H1 (cell line): ENCODE data around the gene CXCL1. TPM values are rescaled to one million over a fixed set of nuclear protein-coding genes. Genes with fewer than 3 reads are reported as not detected.

ENCODE experiments used
- CTCF ChIA-PET: fragments of 300-600 bp; sonication (Branson Sonifier 250); formaldehyde crosslinking; loops from one replicate; lab custom pipeline; 2021; ENCODE audit not compliant: partially characterized antibody; lab: Charles Lee
- POLR2A ChIA-PET: fragments of 300-600 bp; sonication (Branson Sonifier 250); formaldehyde crosslinking; loops from one replicate; lab custom pipeline; 2021; ENCODE audit warnings: inconsistent platforms; ENCODE audit not compliant: partially characterized antibody; lab: Charles Lee
- DNase-seq, 2 experiments: peaks; one replicate each; pipeline versions ENCODE4 v3.0.0 to v3.0.0-alpha.2; 2010 to 2022; ENCODE audit warnings: low spot score in 2 of 2, low read depth in 1 of 2, mixed read lengths in 1 of 2
- FAIRE-seq: peaks from 2 replicates; lab custom pipeline; 2011; peaks lifted over from hg19 to GRCh38; lab: Jason Lieb, UNC
- H2AFZ ChIP-seq: 2 replicates; pipeline ENCODE4 v1.8.1; 2012; ENCODE audit warnings: low read length, inconsistent platforms
- H2AK5ac ChIP-seq: 2 replicates; pipeline ENCODE4 v1.6.1; 2013; ENCODE audit warnings: low read depth, low read length
- H2BK120ac ChIP-seq: replicated peaks from 2 replicates; pipeline ENCODE3; 2013; ENCODE audit warnings: low read depth, low read length, inconsistent platforms
- H2BK12ac ChIP-seq: 2 replicates; pipeline ENCODE4 v1.6.1; 2013; ENCODE audit warnings: low read depth, low read length
- H2BK15ac ChIP-seq: 2 replicates; pipeline ENCODE4 v1.6.1; 2013; ENCODE audit warnings: low read length
- H2BK20ac ChIP-seq: 2 replicates; pipeline ENCODE4 v1.6.1; 2013; ENCODE audit warnings: low read length
- H2BK5ac ChIP-seq: 2 replicates; pipeline ENCODE4 v1.6.1; 2013; ENCODE audit warnings: low read depth, low read length
- H3K14ac ChIP-seq: 2 replicates; pipeline ENCODE4 v1.6.1; 2013; ENCODE audit warnings: inconsistent platforms; ENCODE audit not compliant: insufficient read length
- H3K18ac ChIP-seq: 2 replicates; pipeline ENCODE4 v1.6.1; 2013; ENCODE audit warnings: low read length; ENCODE audit errors: extremely low read depth
- H3K23ac ChIP-seq: 2 replicates; pipeline ENCODE4 v1.6.1; 2013; ENCODE audit warnings: inconsistent platforms; ENCODE audit not compliant: insufficient read length
- H3K23me2 ChIP-seq: 2 replicates; pipeline ENCODE4 v1.6.1; 2013; ENCODE audit warnings: low read depth, low read length
- H3K27ac ChIP-seq: 2 replicates; pipeline ENCODE4 v1.6.1; 2011; ENCODE audit warnings: low read depth, low read length, inconsistent platforms
- H3K27me3 ChIP-seq, 4 experiments: replicated peaks in 1 of 4; 1 replicate in 1 of 4; 2 replicates in 3 of 4; pipeline versions ENCODE4 v1.6.1 to v1.8.1; 2011 to 2013; ENCODE audit warnings: low read length in 3 of 4, mild to moderate bottlenecking in 3 of 4, inconsistent platforms in 2 of 4, mixed read lengths in 2 of 4, moderate library complexity in 1 of 4; ENCODE audit not compliant: control insufficient read depth in 3 of 4, insufficient read depth in 3 of 4; ENCODE audit errors: extremely low read depth in 1 of 4
- H3K36me3 ChIP-seq, 4 experiments: 2 replicates each; pipeline versions ENCODE4 v1.6.1 to v1.8.1; 2011 to 2013; ENCODE audit warnings: mild to moderate bottlenecking in 4 of 4, low read length in 3 of 4, moderate library complexity in 2 of 4, control low read depth in 1 of 4, inconsistent platforms in 1 of 4; ENCODE audit not compliant: insufficient read depth in 4 of 4, control insufficient read depth in 2 of 4
- H3K4ac ChIP-seq: replicated peaks from 2 replicates; pipeline ENCODE3; 2013; ENCODE audit warnings: low read length, low read depth, mixed read lengths, inconsistent platforms; ENCODE audit not compliant: insufficient read length
- H3K4me1 ChIP-seq, 4 experiments: replicated peaks in 1 of 4; 1 replicate in 1 of 4; 2 replicates in 3 of 4; pipeline versions ENCODE4 v1.6.1 to v1.8.1; 2011 to 2013; ENCODE audit warnings: low read length in 3 of 4, inconsistent platforms in 2 of 4, mixed read lengths in 1 of 4; ENCODE audit not compliant: insufficient read depth in 4 of 4, control insufficient read depth in 3 of 4
- H3K4me2 ChIP-seq, 2 experiments: 2 replicates each; pipeline versions ENCODE4 v1.6.1 to v1.8.1; 2011 to 2013; ENCODE audit warnings: low read depth in 2 of 2, low read length in 2 of 2, control low read depth in 1 of 2, inconsistent platforms in 1 of 2, mild to moderate bottlenecking in 1 of 2; ENCODE audit not compliant: insufficient read depth in 1 of 2
- H3K4me3 ChIP-seq, 4 experiments: fragments of 200-600, 300-600 bp in 1 of 4; sonication (generic), shearing (Covaris generic), sonication (Bioruptor Twin) in 1 of 4; 2 replicates each; pipeline versions ENCODE4 v1.5.1 to v1.8.1; 2011 to 2016; ENCODE audit warnings: low read length in 4 of 4, low read depth in 3 of 4, control low read depth in 2 of 4, inconsistent platforms in 2 of 4, mild to moderate bottlenecking in 2 of 4, mixed read lengths in 1 of 4, moderate library complexity in 1 of 4; ENCODE audit not compliant: insufficient read depth in 2 of 4; ENCODE audit errors: extremely low read depth in 1 of 4
- H3K56ac ChIP-seq: replicated peaks from 2 replicates; pipeline ENCODE3; 2013; ENCODE audit warnings: low read depth, mild to moderate bottlenecking, mixed read lengths, low read length, inconsistent platforms; ENCODE audit not compliant: insufficient read length
- H3K79me1 ChIP-seq: 2 replicates; pipeline ENCODE4 v1.6.1; 2013; ENCODE audit warnings: low read depth, low read length, control low read depth
- H3K79me2 ChIP-seq, 2 experiments: 2 replicates each; pipeline versions ENCODE4 v1.6.1 to v1.8.1; 2012 to 2013; ENCODE audit warnings: low read length in 2 of 2, mild to moderate bottlenecking in 2 of 2, inconsistent platforms in 1 of 2; ENCODE audit not compliant: insufficient read depth in 2 of 2, control insufficient read depth in 1 of 2
- H3K9ac ChIP-seq, 4 experiments: replicated peaks in 1 of 4; 1 replicate in 1 of 4; 2 replicates in 3 of 4; pipeline versions ENCODE4 v1.6.1 to v1.8.1; 2011 to 2013; ENCODE audit warnings: low read depth in 3 of 4, low read length in 3 of 4, control low read depth in 2 of 4, mild to moderate bottlenecking in 2 of 4, moderate library complexity in 2 of 4, inconsistent platforms in 1 of 4; ENCODE audit errors: extremely low read depth in 1 of 4
- H3K9me3 ChIP-seq, 2 experiments: 2 replicates each; pipeline versions ENCODE4 v1.6.1 to v1.8.1; 2012 to 2013; ENCODE audit warnings: mild to moderate bottlenecking in 2 of 2, moderate library complexity in 2 of 2, control low read depth in 1 of 2, inconsistent platforms in 1 of 2, low read depth in 1 of 2, low read length in 1 of 2, mixed read lengths in 1 of 2; ENCODE audit not compliant: insufficient read depth in 2 of 2
- H4K20me1 ChIP-seq, 2 experiments: replicated peaks in 1 of 2; 2 replicates each; pipeline versions ENCODE3 to v1.8.1; 2011 to 2013; ENCODE audit warnings: inconsistent platforms in 2 of 2, low read length in 2 of 2, mild to moderate bottlenecking in 1 of 2; ENCODE audit not compliant: insufficient read depth in 2 of 2, control insufficient read depth in 1 of 2
- H4K5ac ChIP-seq: 2 replicates; pipeline ENCODE4 v1.6.1; 2013; ENCODE audit warnings: low read length, low read depth, mixed read lengths, inconsistent platforms; ENCODE audit not compliant: insufficient read length
- H4K8ac ChIP-seq: 2 replicates; pipeline ENCODE4 v1.8.0; 2013; ENCODE audit warnings: mild to moderate bottlenecking, moderate library complexity, low read length, inconsistent platforms; ENCODE audit not compliant: insufficient read depth; ENCODE audit errors: extremely low read depth
- H4K91ac ChIP-seq: replicated peaks from 2 replicates; pipeline ENCODE3; 2013; ENCODE audit warnings: low read length, mixed read lengths, inconsistent platforms; ENCODE audit not compliant: insufficient read length
- ATF3 ChIP-seq: IDR thresholded peaks from 2 replicates; pipeline ENCODE4 v1.6.1; 2011; ENCODE audit warnings: low read depth, mild to moderate bottlenecking, low read length; ENCODE audit not compliant: insufficient read depth
- CTBP2 ChIP-seq: IDR thresholded peaks from 2 replicates; pipeline ENCODE4 v1.7.0; 2011; ENCODE audit warnings: borderline replicate concordance, mild to moderate bottlenecking, moderate library complexity, mixed read lengths, low read length; ENCODE audit not compliant: insufficient read depth, insufficient read length
- FOSL1 ChIP-seq: IDR thresholded peaks from 2 replicates; pipeline ENCODE4 v1.6.1; 2011; ENCODE audit warnings: mild to moderate bottlenecking, low read depth, low read length, moderate library complexity; ENCODE audit not compliant: insufficient read depth
- KDM1A ChIP-seq: fragments of 200-600, 300-600 bp; sonication (generic); IDR thresholded peaks from 2 replicates; pipeline ENCODE4 v1.7.1; 2016; ENCODE audit warnings: mild to moderate bottlenecking, low read length, borderline replicate concordance
- PHF8 ChIP-seq: fragments of 200-600 bp; sonication (generic); conservative IDR thresholded peaks from 2 replicates; pipeline ENCODE4 v1.7.1; 2012; ENCODE audit warnings: low read depth, mild to moderate bottlenecking, inconsistent platforms, low read length, moderate library complexity
- SP1 ChIP-seq: IDR thresholded peaks from 2 replicates; pipeline ENCODE4 v1.6.1; 2011; ENCODE audit warnings: low read depth, low read length
- TBP ChIP-seq: IDR thresholded peaks from 2 replicates; pipeline ENCODE4 v1.6.1; 2011; ENCODE audit warnings: low read depth, low read length, improper control_type of control experiment
- WGBS, 2 experiments: shearing (Covaris generic) in 1 of 2; methylation state at CpG; one replicate each; pipeline versions ENCODE4 v1.1.6 to v1.1.7; 2013 to 2015; ENCODE audit warnings: low lambda C conversion rate in 2 of 2, mixed read lengths in 2 of 2, inconsistent platforms in 1 of 2, low coverage in 1 of 2, missing lambda C conversion rate in 1 of 2; ENCODE audit not compliant: insufficient replicate concordance in 2 of 2, insufficient coverage in 1 of 2, insufficient read length in 1 of 2; ENCODE audit errors: extremely low coverage in 1 of 2, missing lambda C conversion rate in 1 of 2; 5-methylcytosine and 5-hydroxymethylcytosine counted together
- polyA plus RNA-seq, 7 experiments: library from polyadenylated mRNA; depleted of rRNA in 3 of 7; stranded (reverse) in 5 of 7; unstranded in 2 of 7; fragments of >200 nt in 5 of 7; fragments of 200-250 nt in 2 of 7; gene quantifications; 1 replicate in 5 of 7; 2 replicates in 1 of 7; 4 replicates in 1 of 7; pipeline versions ENCODE4 v1.2.1 to v1.2.3, GENCODE V29; 2011 to 2013; ENCODE audit warnings: missing spikeins in 2 of 7, mixed read lengths in 2 of 7
- total RNA-seq: library from RNA; stranded (reverse); fragmentation: NEBNext Ultra II Directional; extraction: Animal tissue kit (Norgen Biotek cat#: 25700); gene quantifications from 2 replicates; pipeline ENCODE4 v1.2.1, GENCODE V29; 2021

The CXCL1 gene
- total and polyA plus RNA-seq, 2 of the 8 experiments (the other 6 are each of a cell fraction or from before 2014, with no cell fraction given), result 0.77 to 0.80 TPM

- Histone ChIP-seq H3K56ac (no peak overlapping the region), H3K79me2 (no peaks in the 10 kb centered on the region), H3K18ac (no peak overlapping the region), H3K9me3 (no peaks in the 10 kb centered on the region), H3K27ac (no peak overlapping the region), H3K14ac (no peak overlapping the region), H2BK12ac (no peak overlapping the region), H3K4ac (no peak overlapping the region), H2AK5ac (no peak overlapping the region), H3K79me1 (no peaks in the 10 kb centered on the region), H2BK5ac (no peak overlapping the region), H4K91ac (no peak overlapping the region), H3K4me1 (no peaks in the 10 kb centered on the region), H3K23me2 (no peaks in the 10 kb centered on the region; the same call in 1 of the 2 replicates), H3K9ac (no peak overlapping the region), H4K5ac (no peak overlapping the region), H4K20me1 (no peaks in the 10 kb centered on the region), H3K27me3 (no peaks in the 10 kb centered on the region), H3K4me3 (no peak overlapping the region), H2BK15ac (no peak overlapping the region), H3K36me3 (no peaks in the 10 kb centered on the region), H2BK120ac (no peak overlapping the region), H4K8ac (no peak overlapping the region; the same call in 1 of the 2 replicates), H3K4me2 (no peak overlapping the region), H3K23ac (no peak overlapping the region), H2AFZ (no peak overlapping the region), H2BK20ac (no peak overlapping the region)
- TF ChIP-seq KDM1A (no peak), SP1 (no peak), ATF3 (no peak), FOSL1 (no peak), CTBP2 (no peak), TBP (no peak), PHF8 (no peak)
- no peak for DNase-seq
- CTCF ChIA-PET, result no interaction called here
- POLR2A ChIA-PET, result no interaction called here
- FAIRE-seq, result no peak
- 91% methylated on average over 2 of the region's 2 CpGs; no CpG with 5 or more reads in 1 of the 2 experiments for WGBS, 2 experiments
Observed at GRCh38 chr4:73917081-73917501, 47.9 kb downstream of the CXCL1 start.
